Fibroblast of mammary gland (primary cell): Measurements from ENCODE around the gene ADAD1.
"Not testable (repeated sequence)": the region's sequence is repeated elsewhere in the genome, so short reads cannot be mapped to it uniquely, and the experiment has no call there.

Source experiments
- DNase-seq: peaks from one replicate; pipeline ENCODE4 v3.0.0-alpha.2; 2010; ENCODE audit warnings: low read depth
- H3K4me3 ChIP-seq: 2 replicates; pipeline ENCODE4 v1.5.1; 2011; ENCODE audit warnings: low read depth, mild to moderate bottlenecking, low read length, moderate library complexity; ENCODE audit not compliant: control insufficient read depth
- CTCF ChIP-seq: conservative IDR thresholded peaks from 2 replicates; pipeline ENCODE4 v1.5.1; 2011; ENCODE audit warnings: low read depth, low read length, inconsistent platforms; ENCODE audit not compliant: control insufficient read depth, insufficient read depth

The ADAD1 gene

GRCh38 chr4:122356317-122356808, 22.4 kb upstream of the ADAD1 start:
- TF ChIP-seq CTCF, result no peak
- no peak overlapping the region for H3K4me3 ChIP-seq
- no peak for DNase-seq

DNA sequence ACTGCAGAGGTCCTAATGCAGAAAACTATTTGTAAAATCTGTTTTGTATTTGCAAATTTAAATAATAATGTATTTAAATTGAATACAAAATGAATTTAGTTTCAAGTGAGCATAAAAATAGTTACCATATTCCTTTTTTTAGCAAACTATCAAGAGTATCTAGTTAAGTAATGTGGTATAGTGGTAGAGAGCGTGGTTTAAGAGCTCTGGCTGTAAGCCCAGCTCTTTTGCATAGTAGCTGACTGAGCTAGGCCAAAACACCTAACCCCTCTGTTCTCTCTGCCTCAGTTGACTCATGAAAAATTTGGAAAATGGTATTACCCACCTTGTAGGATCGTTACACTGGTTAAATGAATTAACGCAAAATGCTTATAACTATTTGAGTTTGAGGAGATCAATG, 18.1 kb upstream of the ADAD1 start:
- TF ChIP-seq CTCF, result no peak
- DNase-seq, result no peak
- no peak overlapping the region for H3K4me3 ChIP-seq

DNA sequence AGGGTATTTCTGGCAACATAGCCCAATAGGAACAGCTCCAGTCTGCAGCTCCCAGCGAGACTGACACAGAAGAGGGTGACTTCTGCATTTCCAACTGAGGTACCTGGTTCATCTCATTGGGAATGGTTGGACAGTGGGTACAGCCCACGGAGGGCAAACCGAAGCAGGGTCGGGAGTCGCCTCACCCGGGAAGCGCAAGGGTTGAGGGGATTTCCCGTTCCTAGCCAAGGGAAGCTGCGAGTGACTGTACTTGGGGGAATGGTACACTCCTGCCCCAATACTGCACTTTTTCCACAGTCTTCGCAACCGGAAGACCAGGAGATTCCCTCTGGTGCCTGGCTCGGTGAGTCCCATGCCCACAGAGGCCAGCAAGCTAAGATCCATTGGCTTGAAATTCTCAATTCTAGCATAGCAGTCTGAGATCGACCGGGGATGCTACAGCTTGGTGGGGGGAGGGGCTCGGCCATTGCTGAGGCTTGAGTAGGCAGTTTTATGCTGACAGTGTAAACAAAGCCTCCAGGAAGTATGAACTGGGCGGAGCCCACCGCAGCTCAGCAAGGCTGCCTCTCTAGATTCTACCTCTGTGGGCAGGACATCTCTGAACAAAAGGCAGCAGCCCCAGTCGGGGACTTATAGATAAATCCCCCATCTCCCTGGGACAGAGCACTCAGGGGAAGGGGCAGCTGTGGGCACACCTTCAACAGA, 14.0 kb upstream of the ADAD1 start:
- no peak for DNase-seq
- H3K4me3 ChIP-seq, result no peak overlapping the region
- TF ChIP-seq CTCF, result no peak

DNA sequence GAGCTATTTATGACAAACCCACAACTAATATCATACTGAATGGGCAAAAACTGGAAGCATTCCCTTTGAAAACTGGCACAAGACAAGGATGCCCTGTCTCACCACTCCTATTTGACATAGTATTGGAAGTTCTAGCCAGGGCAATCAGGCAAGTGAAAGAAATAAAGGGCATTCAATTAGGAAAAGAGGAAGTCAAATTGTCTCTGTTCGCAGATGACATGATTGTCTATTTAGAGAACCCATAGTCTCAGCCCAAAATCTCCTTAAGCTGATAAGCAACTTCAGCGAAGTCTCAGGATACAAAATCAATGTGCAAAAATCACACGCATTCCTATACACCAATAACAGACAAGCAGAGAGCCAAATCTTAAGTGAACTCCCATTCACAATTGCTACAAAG, 10.0 kb upstream of the ADAD1 start:
- H3K4me3 ChIP-seq, DNase-seq: not testable (repeated sequence)

GRCh38 chr4:122377352-122377751, 1.5 kb upstream of the ADAD1 start:
- DNase-seq, result no peak
- no peak overlapping the region for H3K4me3 ChIP-seq
- TF ChIP-seq CTCF, result no peak

- DNase-seq, result no peak
- TF ChIP-seq CTCF, result no peak
- no peak overlapping the region for H3K4me3 ChIP-seq
These were observed 428 bp downstream of the ADAD1 start for GRCh38 chr4:122379239-122379638.

DNA sequence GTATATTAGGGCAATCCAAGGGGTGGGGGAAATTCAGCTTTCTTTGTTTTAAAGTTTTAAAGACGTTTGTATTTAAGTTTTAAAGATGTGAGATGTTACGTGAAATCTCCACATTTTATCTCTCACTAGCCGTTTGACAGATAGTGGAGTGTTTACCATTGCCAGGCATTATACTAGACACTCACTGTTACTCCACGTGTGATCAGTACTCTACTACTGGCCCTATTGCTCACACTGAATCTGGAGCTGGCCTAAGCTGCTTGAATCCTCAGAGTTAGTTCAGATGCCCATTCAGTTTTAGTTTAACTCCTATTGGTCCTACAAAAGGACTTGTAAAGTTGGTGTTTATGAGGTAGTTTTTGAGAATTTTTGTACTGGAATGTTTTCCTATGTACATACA, 4.5 kb downstream of the ADAD1 start:
- no peak overlapping the region for H3K4me3 ChIP-seq
- DNase-seq, result no peak
- TF ChIP-seq CTCF, result no peak
